OCI-LY7 (cell line): Measurements from ENCODE around the gene PRR4. TPM values are rescaled to one million over a fixed set of nuclear protein-coding genes. Genes with fewer than 3 reads are reported as not detected.

ENCODE experiments used
- BruUV-seq: library from RNA; stranded (reverse); fragments of 400-500 nt; replicated peaks from 2 replicates; lab custom pipeline; 2021; lab: Mats Ljungman, UMichigan
- CTCF ChIA-PET: fragments of 300-600 bp; sonication (Branson Sonifier 250); formaldehyde crosslinking; loops from one replicate; lab custom pipeline; 2022; ENCODE audit warnings: antibody characterized with exemption; ENCODE audit not compliant: unreplicated experiment; lab: Charles Lee
- POLR2A ChIA-PET: fragments of 300-600 bp; sonication (Branson Sonifier 250); formaldehyde crosslinking; loops from one replicate; lab custom pipeline; 2022; ENCODE audit warnings: antibody characterized with exemption; lab: Charles Lee
- DNase-seq: peaks from one replicate; pipeline ENCODE4 v3.0.0-alpha.2; 2015; ENCODE audit warnings: low spot score
- H2AFZ ChIP-seq: fragments of 200-600 bp; sonication (generic), shearing (Covaris generic); 2 replicates; pipeline ENCODE4 v1.6.1; 2014; ENCODE audit warnings: mild to moderate bottlenecking, antibody characterized with exemption, low read length, moderate library complexity
- H3K27ac ChIP-seq: fragments of 200-600 bp; sonication (generic); 2 replicates; pipeline ENCODE4 v1.5.1; 2014; ENCODE audit warnings: mixed run types, low read depth, mild to moderate bottlenecking, moderate library complexity, low read length, inconsistent platforms; ENCODE audit not compliant: poor library complexity, severe bottlenecking
- H3K36me3 ChIP-seq: fragments of 200-600 bp; sonication (generic); 2 replicates; pipeline ENCODE4 v1.6.1; 2014; ENCODE audit warnings: mild to moderate bottlenecking, antibody characterized with exemption, low read length, moderate library complexity, mixed read lengths; ENCODE audit not compliant: insufficient read depth
- H3K4me1 ChIP-seq: fragments of 200-600 bp; sonication (generic); 2 replicates; pipeline ENCODE4 v1.5.1; 2014; ENCODE audit warnings: mild to moderate bottlenecking, low read length; ENCODE audit not compliant: insufficient read depth, poor library complexity, severe bottlenecking
- H3K4me2 ChIP-seq: fragments of 200-600 bp; sonication (generic); 2 replicates; pipeline ENCODE4 v1.6.1; 2014; ENCODE audit warnings: mild to moderate bottlenecking, low read length
- H3K4me3 ChIP-seq: fragments of 200-600 bp; sonication (generic); 2 replicates; pipeline ENCODE4 v1.5.1; 2014; ENCODE audit warnings: mild to moderate bottlenecking, low read depth, low read length; ENCODE audit not compliant: poor library complexity, severe bottlenecking
- H3K79me2 ChIP-seq: fragments of 200-600 bp; sonication (generic); 2 replicates; pipeline ENCODE4 v1.6.1; 2016; ENCODE audit warnings: low read depth, mild to moderate bottlenecking, low read length, moderate library complexity, mixed read lengths; ENCODE audit not compliant: insufficient read depth
- H3K9me2 ChIP-seq: fragments of 200-600 bp; sonication (generic); 2 replicates; pipeline ENCODE4 v1.6.1; 2016; ENCODE audit warnings: mild to moderate bottlenecking, low read length, mixed read lengths; ENCODE audit not compliant: insufficient read depth
- H3K9me3 ChIP-seq: fragments of 200-600 bp; sonication (generic); 2 replicates; pipeline ENCODE4 v1.6.1; 2014; ENCODE audit warnings: mild to moderate bottlenecking, mixed run types, low read length, mixed read lengths
- H4K20me1 ChIP-seq: fragments of 200-600 bp; sonication (generic); 2 replicates; pipeline ENCODE4 v1.6.1; 2014; ENCODE audit warnings: mild to moderate bottlenecking, antibody characterized with exemption, low read length, moderate library complexity, mixed read lengths; ENCODE audit not compliant: insufficient read depth
- CTCF ChIP-seq: fragments of 200-600 bp; sonication (generic); conservative IDR thresholded peaks from 2 replicates; pipeline ENCODE4 v1.5.1; 2014; ENCODE audit warnings: mild to moderate bottlenecking, antibody characterized with exemption, low read length, moderate library complexity, mixed read lengths
- EZH2phosphoT487 ChIP-seq: fragments of 200-600 bp; sonication (generic); IDR thresholded peaks from 2 replicates; pipeline ENCODE4 v1.6.1; 2018; ENCODE audit warnings: low read depth, borderline replicate concordance, mild to moderate bottlenecking, mixed run types, antibody characterized with exemption, low read length, moderate library complexity, mixed read lengths
- intact Hi-C: fragments of 100-400 bp; cut with micrococcal nuclease; formaldehyde crosslinking; loops from one replicate; pipeline ENCODE4 v1.10.0; 2022; ENCODE audit not compliant: unreplicated experiment
- total RNA-seq, 2 experiments: library from RNA; depleted of rRNA in 1 of 2; stranded (reverse); fragments of >200 nt in 1 of 2; shearing (Covaris generic) in 1 of 2; gene quantifications; 2 replicates each; pipeline ENCODE4 v1.2.3, GENCODE V29; 2014 to 2022

Gene PRR4
- total RNA-seq, 2 experiments from 2014 or later, result 1.5 TPM; not detected in 1

DNA sequence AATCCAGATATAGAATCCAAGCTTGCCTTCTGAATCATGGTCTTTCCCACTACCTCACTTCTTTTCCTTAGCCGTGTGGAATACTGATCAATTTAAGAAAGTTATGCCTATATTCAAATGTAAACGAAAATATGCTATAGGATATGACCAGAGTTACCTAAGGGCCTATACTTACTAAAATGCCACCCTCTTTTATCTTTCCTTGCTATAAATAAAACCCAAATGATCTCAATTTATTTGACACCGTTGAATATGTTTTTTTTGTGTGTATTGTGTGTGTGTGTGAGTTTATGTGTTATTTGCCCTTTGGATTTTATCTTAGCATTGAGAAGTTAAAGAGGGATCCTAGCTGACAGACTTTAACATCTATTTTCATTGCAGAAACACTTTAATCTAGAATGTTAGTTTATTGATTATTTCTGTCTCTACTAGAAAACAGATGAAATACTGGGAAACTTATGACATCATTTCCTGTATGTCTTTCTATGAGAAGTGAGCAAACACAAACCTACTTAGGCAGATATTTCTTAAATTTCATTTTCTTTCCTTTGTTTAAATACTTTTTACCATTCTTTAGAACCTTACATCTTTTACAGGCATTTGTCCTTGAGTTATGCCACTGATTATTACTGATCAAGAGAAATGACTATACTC is 37.3 kb downstream of the PRR4 start:
- POLR2A ChIA-PET, result no interaction called here
- DNase-seq, result no peak
- Histone ChIP-seq H3K4me1 (no peaks in the 10 kb centered on the region), H3K79me2 (no peaks in the 10 kb centered on the region), H4K20me1 (no peaks in the 10 kb centered on the region), H3K9me3 (no peaks in the 10 kb centered on the region), H3K4me2 (no peak overlapping the region), H3K36me3 (no peaks in the 10 kb centered on the region), H2AFZ (no peak overlapping the region), H3K9me2 (no peaks in the 10 kb centered on the region), H3K4me3 (no peak overlapping the region), H3K27ac (no peak overlapping the region)
- intact Hi-C loops, result no loop called here
- no TSS peak for BruUV-seq
- CTCF ChIA-PET, result no interaction called here
- no peak for TF ChIP-seq CTCF
- TF ChIP-seq EZH2phosphoT487, result no peak

GRCh38 chr12:10810068-10810467 is 39.2 kb downstream of the PRR4 start, which contains the start of gene TAS2R9:
Gene TAS2R9 (minus strand): TSS chr12:10810168. CDS start chr12:10810075, 93 bp downstream.
- H3K9me2 ChIP-seq, result no peaks in the 10 kb centered on the region
- intact Hi-C loops, result no loop called here
- POLR2A ChIA-PET, result interaction anchor here (0.7 kb wide), 1 partner anchor 447 kb away, joined by 3 read pairs; no protein-coding TSS in a partner anchor
- no peak within 1 kb of the TSS for H3K4me3 ChIP-seq
- CTCF ChIA-PET, result no interaction called here
- TF ChIP-seq CTCF (no peak), EZH2phosphoT487 (no peak)
- H3K9me3 ChIP-seq, result no peaks in the 10 kb centered on the region
- H2AFZ ChIP-seq, result no peak within 1 kb of the TSS
- no peaks in the 10 kb centered on the region for H3K4me1 ChIP-seq
- H4K20me1 ChIP-seq, result no peaks in the 10 kb centered on the region
- no peak for DNase-seq
- no peak within 1 kb of the TSS for H3K27ac ChIP-seq
- BruUV-seq, result no TSS peak
- H3K4me2 ChIP-seq, result no peak within 1 kb of the TSS
- no peaks in the 10 kb centered on the region for H3K79me2 ChIP-seq
- no peaks in the 10 kb centered on the region for H3K36me3 ChIP-seq

DNA sequence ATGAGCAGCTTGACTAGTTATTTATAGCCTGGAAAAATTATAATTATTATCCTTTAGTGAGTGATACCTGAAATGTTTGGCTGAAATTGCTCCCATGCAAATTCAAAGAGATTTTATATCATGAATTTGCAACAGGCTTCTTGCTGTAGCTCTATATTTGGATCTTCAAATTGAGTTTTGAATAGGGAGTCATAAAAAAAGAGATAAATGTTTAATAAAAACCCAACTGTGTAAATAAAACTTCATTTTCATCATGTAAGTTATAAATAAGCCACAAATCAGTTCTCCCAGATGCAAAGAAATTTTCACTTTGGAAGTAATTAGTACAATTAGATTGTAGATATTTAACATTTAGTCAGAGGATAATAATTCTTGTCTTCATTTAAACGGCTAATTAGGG is 42.1 kb downstream of the PRR4 start, which contains the start of gene TAS2R8:
TAS2R8 (minus strand) TSS at position 101 of the 400 bp plus-strand sequence. CDS start 306 bp downstream, outside the sequence.
- no peak for DNase-seq
- H3K4me3 ChIP-seq, result no peak within 1 kb of the TSS
- H3K27ac ChIP-seq, result no peak within 1 kb of the TSS
- POLR2A ChIA-PET, result interaction anchor here (0.6 kb wide), 1 partner anchor 392 kb away, joined by 6 read pairs; no protein-coding TSS in a partner anchor
- no peaks in the 10 kb centered on the region for H3K4me1 ChIP-seq
- no peak within 1 kb of the TSS for H2AFZ ChIP-seq
- no peaks in the 10 kb centered on the region for H3K79me2 ChIP-seq
- H3K9me3 ChIP-seq, result no peaks in the 10 kb centered on the region
- TF ChIP-seq EZH2phosphoT487 (no peak), CTCF (no peak)
- CTCF ChIA-PET, result no interaction called here
- no peak within 1 kb of the TSS for H3K4me2 ChIP-seq
- H3K9me2 ChIP-seq, result no peaks in the 10 kb centered on the region
- no TSS peak for BruUV-seq
- no peaks in the 10 kb centered on the region for H3K36me3 ChIP-seq
- intact Hi-C loops, result no loop called here
- no peaks in the 10 kb centered on the region for H4K20me1 ChIP-seq
